Upper lobe of left lung (tissue), 4 donors: ENCODE measurements around the gene SMCO4.

Experiments
- POLR2A ChIP-seq, 4 donors: fragments of 450-650 bp; IDR thresholded peaks; one replicate each; pipeline ENCODE4 v1.5.1; 2016 to 2017; ENCODE audit warnings: antibody characterized with exemption in 4 of 4, mild to moderate bottlenecking in 2 of 4
- POLR2AphosphoS5 ChIP-seq, 2 donors: sonication (generic); formaldehyde crosslinking; IDR thresholded peaks; one replicate each; pipeline ENCODE4 v1.5.1; 2017; ENCODE audit warnings: antibody characterized with exemption in 2 of 2
- TF ChIP-seq, protein P1 (sequence below), 6 experiments: fragments of 450-650 bp in 4 of 6; fragments of 200-600 bp in 2 of 6; sonication (generic) in 2 of 6; IDR thresholded peaks; one replicate each; pipeline ENCODE4 v1.5.1; 2016 to 2019; ENCODE audit warnings: antibody characterized with exemption in 6 of 6

DNA sequence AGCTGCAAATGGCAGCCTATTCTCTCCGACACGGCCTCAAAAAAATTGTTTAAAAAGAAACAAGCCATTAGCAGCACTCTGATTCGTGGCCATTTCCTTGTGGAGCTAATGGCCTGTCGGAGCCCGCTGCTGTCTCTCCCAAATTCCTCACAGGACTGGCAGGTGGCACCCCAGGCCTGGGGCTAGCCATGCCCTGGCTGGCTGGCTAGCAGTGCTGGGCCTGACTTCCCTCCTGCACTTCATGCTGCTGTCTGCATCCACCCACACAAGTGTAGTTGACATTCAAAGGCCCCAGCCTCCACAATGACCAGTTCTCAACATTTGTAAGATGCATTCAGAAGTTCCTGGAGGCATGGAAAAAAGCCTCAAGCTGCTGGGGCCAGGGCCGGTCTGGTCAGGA, 61.5 kb downstream of the SMCO4 start:
- TF ChIP-seq, protein P1, sequence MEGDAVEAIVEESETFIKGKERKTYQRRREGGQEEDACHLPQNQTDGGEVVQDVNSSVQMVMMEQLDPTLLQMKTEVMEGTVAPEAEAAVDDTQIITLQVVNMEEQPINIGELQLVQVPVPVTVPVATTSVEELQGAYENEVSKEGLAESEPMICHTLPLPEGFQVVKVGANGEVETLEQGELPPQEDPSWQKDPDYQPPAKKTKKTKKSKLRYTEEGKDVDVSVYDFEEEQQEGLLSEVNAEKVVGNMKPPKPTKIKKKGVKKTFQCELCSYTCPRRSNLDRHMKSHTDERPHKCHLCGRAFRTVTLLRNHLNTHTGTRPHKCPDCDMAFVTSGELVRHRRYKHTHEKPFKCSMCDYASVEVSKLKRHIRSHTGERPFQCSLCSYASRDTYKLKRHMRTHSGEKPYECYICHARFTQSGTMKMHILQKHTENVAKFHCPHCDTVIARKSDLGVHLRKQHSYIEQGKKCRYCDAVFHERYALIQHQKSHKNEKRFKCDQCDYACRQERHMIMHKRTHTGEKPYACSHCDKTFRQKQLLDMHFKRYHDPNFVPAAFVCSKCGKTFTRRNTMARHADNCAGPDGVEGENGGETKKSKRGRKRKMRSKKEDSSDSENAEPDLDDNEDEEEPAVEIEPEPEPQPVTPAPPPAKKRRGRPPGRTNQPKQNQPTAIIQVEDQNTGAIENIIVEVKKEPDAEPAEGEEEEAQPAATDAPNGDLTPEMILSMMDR (IDR thresholded peaks at IDR 0.05) = no peak
- no peak for TF ChIP-seq POLR2A (IDR thresholded peaks at IDR 0.05)
- TF ChIP-seq POLR2AphosphoS5 (IDR thresholded peaks at IDR 0.05) = no peak
